Measurements from ENCODE around the gene CDS2. TPM values are rescaled to one million over a fixed set of nuclear protein-coding genes. Genes with fewer than 3 reads are reported as not detected.
A peak's percentile ranks its signal among the peaks of the same experiment; 100 is the strongest.

The CDS2 gene
- total RNA-seq, 1 donor, result 32.0 TPM

- no peak for DNase-seq (ENCODE audit: low read depth)
- H3K4me3 ChIP-seq (ENCODE audit: low read depth, low read length), result no peak overlapping the region
- no peak for TF ChIP-seq CTCF (IDR thresholded peaks at IDR 0.05; ENCODE audit: insufficient read depth, low read length)
Observed at GRCh38 chr20:5148581-5148980, 21.8 kb downstream of the CDS2 start.

- DNase-seq (ENCODE audit: low read depth), result no peak
- H3K4me3 ChIP-seq (ENCODE audit: low read depth, low read length), result no peak overlapping the region
- TF ChIP-seq CTCF (IDR thresholded peaks at IDR 0.05; ENCODE audit: insufficient read depth, low read length), result no peak
Observed at GRCh38 chr20:5149892-5150225, 23.1 kb downstream of the CDS2 start.

GRCh38 chr20:5150226-5151076, 23.6 kb downstream of the CDS2 start:
- peak; percentile 48 for DNase-seq (ENCODE audit: low read depth)
- no peak overlapping the region for H3K4me3 ChIP-seq (ENCODE audit: low read depth, low read length)
- no peak for TF ChIP-seq CTCF (IDR thresholded peaks at IDR 0.05; ENCODE audit: insufficient read depth, low read length)

- no peak for DNase-seq (ENCODE audit: low read depth)
- no peak overlapping the region for H3K4me3 ChIP-seq (ENCODE audit: low read depth, low read length)
- TF ChIP-seq CTCF (IDR thresholded peaks at IDR 0.05; ENCODE audit: insufficient read depth, low read length), result no peak
Observed at GRCh38 chr20:5153152-5153467, 26.3 kb downstream of the CDS2 start.

- H3K4me3 ChIP-seq (ENCODE audit: low read depth, low read length), result no peak overlapping the region
- DNase-seq (ENCODE audit: low read depth), result no peak
- no peak for TF ChIP-seq CTCF (IDR thresholded peaks at IDR 0.05; ENCODE audit: insufficient read depth, low read length)
Observed at GRCh38 chr20:5153612-5154542, 27.1 kb downstream of the CDS2 start.

- DNase-seq (ENCODE audit: low read depth), result no peak
- TF ChIP-seq CTCF (IDR thresholded peaks at IDR 0.05; ENCODE audit: insufficient read depth, low read length), result no peak
- no peak overlapping the region for H3K4me3 ChIP-seq (ENCODE audit: low read depth, low read length)
Observed at GRCh38 chr20:5154543-5154925, 27.7 kb downstream of the CDS2 start.
